Measurements from ENCODE around the gene LCK.
"Not testable (repeated sequence)": the region's sequence is repeated elsewhere in the genome, so short reads cannot be mapped to it uniquely, and the experiment has no call there.

The LCK gene

DNA sequence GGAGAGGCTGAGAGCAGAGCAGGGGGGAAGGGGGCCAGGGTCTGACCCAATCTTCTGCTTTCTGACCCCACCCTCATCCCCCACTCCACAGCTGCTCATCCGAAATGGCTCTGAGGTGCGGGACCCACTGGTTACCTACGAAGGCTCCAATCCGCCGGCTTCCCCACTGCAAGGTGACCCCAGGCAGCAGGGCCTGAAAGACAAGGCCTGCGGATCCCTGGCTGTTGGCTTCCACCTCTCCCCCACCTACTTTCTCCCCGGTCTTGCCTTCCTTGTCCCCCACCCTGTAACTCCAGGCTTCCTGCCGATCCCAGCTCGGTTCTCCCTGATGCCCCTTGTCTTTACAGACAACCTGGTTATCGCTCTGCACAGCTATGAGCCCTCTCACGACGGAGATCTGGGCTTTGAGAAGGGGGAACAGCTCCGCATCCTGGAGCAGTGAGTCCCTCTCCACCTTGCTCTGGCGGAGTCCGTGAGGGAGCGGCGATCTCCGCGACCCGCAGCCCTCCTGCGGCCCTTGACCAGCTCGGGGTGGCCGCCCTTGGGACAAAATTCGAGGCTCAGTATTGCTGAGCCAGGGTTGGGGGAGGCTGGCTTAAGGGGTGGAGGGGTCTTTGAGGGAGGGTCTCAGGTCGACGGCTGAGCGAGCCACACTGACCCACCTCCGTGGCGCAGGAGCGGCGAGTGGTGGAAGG lies 23.7 kb downstream of the LCK start:
- DNase-seq (ENCODE audit: low read depth, low spot score), result no peak
- ChIA-PET CTCF (interaction anchor here (2.2 kb wide), 1 partner anchor 27 kb away, joined by 8 read pairs; the partner anchor contains the start of gene FAM167B), POLR2A (no interaction called here)
- TF ChIP-seq CTCF (IDR thresholded peaks at IDR 0.05; ENCODE audit: insufficient read depth, low read length, missing control alignments), result no peak
- H3K4me3 ChIP-seq (ENCODE audit: low read depth, low read length), result no peak overlapping the region

- H3K4me3 ChIP-seq (ENCODE audit: low read depth, low read length), result no peak overlapping the region
- DNase-seq (ENCODE audit: low read depth, low spot score), result no peak
- ChIA-PET POLR2A (no interaction called here), CTCF (no interaction called here)
- TF ChIP-seq CTCF (IDR thresholded peaks at IDR 0.05; ENCODE audit: insufficient read depth, low read length, missing control alignments), result no peak
Measured at GRCh38 chr1:32275424-32275823, 24.4 kb downstream of the LCK start.

GRCh38 chr1:32276032-32276782 lies 25.1 kb downstream of the LCK start:
- no peak for TF ChIP-seq CTCF (IDR thresholded peaks at IDR 0.05; ENCODE audit: insufficient read depth, low read length, missing control alignments)
- ChIA-PET CTCF (no interaction called here), POLR2A (interaction anchor here (0.9 kb wide), 1 partner anchor 16 kb away, joined by 3 read pairs; the partner anchor contains the start of gene HDAC1)
- H3K4me3 ChIP-seq (ENCODE audit: low read depth, low read length), result no peak overlapping the region
- no peak for DNase-seq (ENCODE audit: low read depth, low spot score)

DNA sequence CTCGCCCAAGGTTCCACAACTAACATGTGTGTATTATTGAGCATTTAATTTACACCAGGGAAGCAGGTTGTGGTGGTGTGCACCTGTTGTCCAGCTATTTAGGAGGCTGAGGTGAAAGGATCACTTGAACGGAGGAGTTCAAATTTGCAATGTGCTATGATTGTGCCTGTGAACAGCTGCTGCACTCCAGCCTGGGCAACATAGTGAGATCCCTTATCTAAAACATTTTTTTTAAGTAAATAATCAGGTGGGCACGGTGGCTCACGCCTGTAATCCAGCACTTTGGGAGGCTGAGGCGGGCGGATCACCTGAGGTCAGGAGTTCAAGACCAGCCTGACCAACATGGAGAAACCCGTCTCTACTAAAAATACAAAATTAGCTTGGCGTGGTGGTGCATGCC lies 33.7 kb downstream of the LCK start:
- POLR2A ChIA-PET, result interaction anchor here (1.0 kb wide), 1 partner anchor 51 kb away, joined by 3 read pairs; the partner anchor contains the start of gene MARCKSL1
- CTCF ChIA-PET; H3K4me3 ChIP-seq (ENCODE audit: low read depth, low read length); DNase-seq (ENCODE audit: low read depth, low spot score): not testable (repeated sequence)

DNA sequence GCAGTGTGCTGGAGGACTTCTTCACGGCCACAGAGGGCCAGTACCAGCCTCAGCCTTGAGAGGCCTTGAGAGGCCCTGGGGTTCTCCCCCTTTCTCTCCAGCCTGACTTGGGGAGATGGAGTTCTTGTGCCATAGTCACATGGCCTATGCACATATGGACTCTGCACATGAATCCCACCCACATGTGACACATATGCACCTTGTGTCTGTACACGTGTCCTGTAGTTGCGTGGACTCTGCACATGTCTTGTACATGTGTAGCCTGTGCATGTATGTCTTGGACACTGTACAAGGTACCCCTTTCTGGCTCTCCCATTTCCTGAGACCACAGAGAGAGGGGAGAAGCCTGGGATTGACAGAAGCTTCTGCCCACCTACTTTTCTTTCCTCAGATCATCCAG lies 34.6 kb downstream of the LCK start:
- no peak for TF ChIP-seq CTCF (IDR thresholded peaks at IDR 0.05; ENCODE audit: insufficient read depth, low read length, missing control alignments)
- ChIA-PET POLR2A (no interaction called here), CTCF (no interaction called here)
- no peak for DNase-seq (ENCODE audit: low read depth, low spot score)
- H3K4me3 ChIP-seq (ENCODE audit: low read depth, low read length), result no peak overlapping the region

GRCh38 chr1:32286763-32287162 lies 35.7 kb downstream of the LCK start:
- H3K4me3 ChIP-seq (ENCODE audit: low read depth, low read length), result no peak overlapping the region
- ChIA-PET CTCF (interaction anchor here (1.1 kb wide), 1 partner anchor 18 kb away, joined by 3 read pairs; no protein-coding TSS in a partner anchor), POLR2A (no interaction called here)
- no peak for DNase-seq (ENCODE audit: low read depth, low spot score)
- TF ChIP-seq CTCF (IDR thresholded peaks at IDR 0.05; ENCODE audit: insufficient read depth, low read length, missing control alignments), result no peak
